Measurements from ENCODE around the gene DCC.
A peak's percentile ranks its signal among the peaks of the same experiment; 100 is the strongest.

The DCC gene

GRCh38 chr18:53560546-53560945 is 1220.5 kb downstream of the DCC start:
- ChIA-PET POLR2A (no interaction called here), CTCF (no interaction called here)
- no peak for TF ChIP-seq NFRKB (IDR thresholded peaks at IDR 0.05)
- TF ChIP-seq TARDBP (IDR thresholded peaks at IDR 0.05), result no peak
- no peak for TF ChIP-seq ELF4 (IDR thresholded peaks at IDR 0.05)
- no peak for TF ChIP-seq SP1 (IDR thresholded peaks at IDR 0.05)
- no peak for TF ChIP-seq CTBP1 (IDR thresholded peaks at IDR 0.05; ENCODE audit: borderline replicate concordance)
- no peak for TF ChIP-seq L3MBTL2 (conservative IDR thresholded peaks at IDR 0.05)
- TF ChIP-seq HDGF (IDR thresholded peaks at IDR 0.05; ENCODE audit: borderline replicate concordance), result no peak
- no peak for TF ChIP-seq FOXA1 (IDR thresholded peaks at IDR 0.05)
- TF ChIP-seq ARNT (IDR thresholded peaks at IDR 0.05), result no peak
- no peak for TF ChIP-seq BHLHE40 (IDR thresholded peaks at IDR 0.05; ENCODE audit: borderline replicate concordance)
- DNase-seq (ENCODE audit: extremely low spot score), result no peak

- ChIA-PET CTCF (interaction anchor here (1.3 kb wide), 1 partner anchor 561 kb away, joined by 5 read pairs; no protein-coding TSS in a partner anchor), POLR2A (no interaction called here)
- TF ChIP-seq CTBP1 (IDR thresholded peaks at IDR 0.05; ENCODE audit: borderline replicate concordance) (no peak), LEF1 (IDR thresholded peaks at IDR 0.05; ENCODE audit: borderline replicate concordance) (no peak), BHLHE40 (IDR thresholded peaks at IDR 0.05; ENCODE audit: borderline replicate concordance) (no peak), FOXM1 (IDR thresholded peaks at IDR 0.05; ENCODE audit: borderline replicate concordance) (no peak), SP1 (IDR thresholded peaks at IDR 0.05) (no peak), ELF4 (IDR thresholded peaks at IDR 0.05) (no peak), FOXA1 (IDR thresholded peaks at IDR 0.05) (no peak), FOXK2 (IDR thresholded peaks at IDR 0.05) (no peak), ZNF384 (IDR thresholded peaks at IDR 0.05) (no peak), TARDBP (IDR thresholded peaks at IDR 0.05) (no peak), HDGF (IDR thresholded peaks at IDR 0.05; ENCODE audit: borderline replicate concordance) (no peak), NFRKB (IDR thresholded peaks at IDR 0.05) (no peak)
- DNase-seq (ENCODE audit: extremely low spot score), result no peak
These were observed 1226.6 kb downstream of the DCC start for GRCh38 chr18:53566626-53567025.

- CTCF ChIA-PET, result interaction anchor here (1.3 kb wide), 1 partner anchor 559 kb away, joined by 5 read pairs; no protein-coding TSS in a partner anchor
- POLR2A ChIA-PET, result no interaction called here
- peak; percentile 12 for DNase-seq (ENCODE audit: extremely low spot score)
- TF ChIP-seq CTBP1 (IDR thresholded peaks at IDR 0.05; ENCODE audit: borderline replicate concordance), result no peak
- TF ChIP-seq FOXM1 (IDR thresholded peaks at IDR 0.05; ENCODE audit: borderline replicate concordance), result no peak
- TF ChIP-seq SP1 (IDR thresholded peaks at IDR 0.05), result no peak
- TF ChIP-seq ZNF384 (IDR thresholded peaks at IDR 0.05), result no peak
- no peak for TF ChIP-seq BHLHE40 (IDR thresholded peaks at IDR 0.05; ENCODE audit: borderline replicate concordance)
- TF ChIP-seq ELF4 (IDR thresholded peaks at IDR 0.05), result no peak
- no peak for TF ChIP-seq FOXK2 (IDR thresholded peaks at IDR 0.05)
- no peak for TF ChIP-seq ARNT (IDR thresholded peaks at IDR 0.05)
- TF ChIP-seq FOXA1 (IDR thresholded peaks at IDR 0.05), result no peak
- no peak for TF ChIP-seq TARDBP (IDR thresholded peaks at IDR 0.05)
- TF ChIP-seq SUZ12 (IDR thresholded peaks at IDR 0.05), result no peak
- TF ChIP-seq LEF1 (IDR thresholded peaks at IDR 0.05; ENCODE audit: borderline replicate concordance), result no peak
- no peak for TF ChIP-seq L3MBTL2 (conservative IDR thresholded peaks at IDR 0.05)
- no peak for TF ChIP-seq HDGF (IDR thresholded peaks at IDR 0.05; ENCODE audit: borderline replicate concordance)
- TF ChIP-seq PKNOX1 (IDR thresholded peaks at IDR 0.05), result no peak
- TF ChIP-seq NFRKB (IDR thresholded peaks at IDR 0.05), result no peak
These were observed 1228.1 kb downstream of the DCC start for GRCh38 chr18:53567929-53568574.

Measured in HEK293T (cell line).